Chondrocyte (in vitro differentiated cells): ENCODE results near the gene PPA2. TPM values are rescaled to one million over a fixed set of nuclear protein-coding genes. Genes with fewer than 3 reads are reported as not detected.

ENCODE experiments used
- DNase-seq: peaks from one replicate; pipeline ENCODE4 v3.0.0; 2021; ENCODE audit warnings: mixed read lengths, low spot score
- H3K27ac Mint-ChIP-seq: one replicate; pipeline ENCODE4 v1.8.0; 2021; ENCODE audit warnings: mild to moderate bottlenecking, moderate library complexity, mixed read lengths; ENCODE audit not compliant: unreplicated experiment
- H3K27me3 Mint-ChIP-seq: 2 replicates; pipeline ENCODE4 v1.8.0; 2021; ENCODE audit warnings: low read depth, mixed read lengths
- H3K36me3 Mint-ChIP-seq: 2 replicates; pipeline ENCODE4 v1.8.0; 2021; ENCODE audit warnings: low read depth, mixed read lengths
- H3K4me1 Mint-ChIP-seq: 2 replicates; pipeline ENCODE4 v1.8.0; 2021; ENCODE audit warnings: low read depth, mild to moderate bottlenecking, mixed read lengths
- H3K4me3 Mint-ChIP-seq: one replicate; pipeline ENCODE4 v1.8.0; 2021; ENCODE audit warnings: mild to moderate bottlenecking, moderate library complexity, mixed read lengths; ENCODE audit not compliant: unreplicated experiment
- H3K9me3 Mint-ChIP-seq: 2 replicates; pipeline ENCODE4 v1.8.0; 2021; ENCODE audit warnings: low read depth, mixed read lengths
- CTCF ChIP-seq: fragments of 200-600 bp; sonication (generic); IDR thresholded peaks from 2 replicates; pipeline ENCODE4 v1.5.0; 2021; ENCODE audit warnings: antibody characterized with exemption, mild to moderate bottlenecking, moderate library complexity
- total RNA-seq: library from RNA; stranded (reverse); gene quantifications from 3 replicates; pipeline ENCODE4 v1.2.1, GENCODE V29; 2021

The PPA2 gene
- total RNA-seq, 1 donor from 2014 or later, result 61.9 TPM

- Mint-ChIP-seq H3K9me3 (no peaks in the 10 kb centered on the region), H3K36me3 (peaks cover 2% of the 10 kb centered on the region), H3K27ac (no peak overlapping the region), H3K4me1 (no peaks in the 10 kb centered on the region), H3K4me3 (no peak overlapping the region), H3K27me3 (no peaks in the 10 kb centered on the region)
- no peak for TF ChIP-seq CTCF
- DNase-seq, result no peak
These were observed 144.8 kb downstream of the PPA2 start for GRCh38 chr4:105329081-105329480.

- no peak for TF ChIP-seq CTCF
- DNase-seq, result no peak
- no peaks in the 10 kb centered on the region for H3K27me3 Mint-ChIP-seq
- no peaks in the 10 kb centered on the region for H3K36me3 Mint-ChIP-seq
- H3K9me3 Mint-ChIP-seq, result no peaks in the 10 kb centered on the region
- no peak overlapping the region for H3K27ac Mint-ChIP-seq
- no peaks in the 10 kb centered on the region for H3K4me1 Mint-ChIP-seq
- no peak overlapping the region for H3K4me3 Mint-ChIP-seq
These were observed 145.9 kb downstream of the PPA2 start for GRCh38 chr4:105327956-105328355.

GRCh38 chr4:105327222-105327621, 146.6 kb downstream of the PPA2 start:
- H3K27me3 Mint-ChIP-seq, result no peaks in the 10 kb centered on the region
- peaks cover 4% of the 10 kb centered on the region for H3K9me3 Mint-ChIP-seq
- H3K4me3 Mint-ChIP-seq, result no peak overlapping the region
- no peak for TF ChIP-seq CTCF
- H3K36me3 Mint-ChIP-seq, result peaks cover 2% of the 10 kb centered on the region
- no peak for DNase-seq
- H3K4me1 Mint-ChIP-seq, result no peaks in the 10 kb centered on the region
- no peak overlapping the region for H3K27ac Mint-ChIP-seq

Other genes with a start within 250 kb of the PPA2 start
- not detected in 3 replicates for gene ARHGEF38, start 78.6 kb upstream of the PPA2 start, total RNA-seq
- gene INTS12, start 234.6 kb upstream of the PPA2 start, total RNA-seq, result 19.8 to 20.8 TPM (median 19.8 TPM) in 3 replicates
- gene GSTCD, start 234.7 kb upstream of the PPA2 start, total RNA-seq, result 5.9 to 13.5 TPM (median 7.4 TPM) in 3 replicates